A172 (cell line): ENCODE measurements around the gene PPP1R9A. TPM values are rescaled to one million over a fixed set of nuclear protein-coding genes. Genes with fewer than 3 reads are reported as not detected.

Source experiments
- DNase-seq: peaks from one replicate; pipeline ENCODE4 v3.0.0-alpha.2; 2015; ENCODE audit warnings: low spot score
- total RNA-seq: library from RNA; depleted of rRNA; stranded (reverse); fragments of >200 nt; shearing (Covaris generic); gene quantifications from 2 replicates; pipeline ENCODE4 v1.2.3, GENCODE V29; 2014; rRNA removed

PPP1R9A gene
- 6.9 and 9.7 TPM in 2 replicates for total RNA-seq

GRCh38 chr7:94907026-94907810 lies at the start of gene PPP1R9A:
Gene PPP1R9A (plus strand): TSS chr7:94907594. CDS start chr7:94910114, 2,520 bp downstream.
- DNase-seq, result peak; percentile 22

- no peak for DNase-seq
Observed at GRCh38 chr7:94871132-94871531, 36.3 kb upstream of the PPP1R9A start.

GRCh38 chr7:94873239-94873638 lies 34.2 kb upstream of the PPP1R9A start:
- no peak for DNase-seq

- no peak for DNase-seq
Observed at GRCh38 chr7:94874036-94874785, 33.2 kb upstream of the PPP1R9A start.

- no peak for DNase-seq
Observed at GRCh38 chr7:94875201-94875600, 32.2 kb upstream of the PPP1R9A start.

GRCh38 chr7:94877731-94878670 lies 29.4 kb upstream of the PPP1R9A start:
- no peak for DNase-seq

GRCh38 chr7:94882891-94883290 lies 24.5 kb upstream of the PPP1R9A start:
- DNase-seq, result peak; percentile 11

GRCh38 chr7:94883616-94884015 lies 23.8 kb upstream of the PPP1R9A start:
- DNase-seq, result no peak

- no peak for DNase-seq
Observed at GRCh38 chr7:94888551-94888950, 18.8 kb upstream of the PPP1R9A start.

- no peak for DNase-seq
Observed at GRCh38 chr7:94888995-94889523, 18.3 kb upstream of the PPP1R9A start.

- no peak for DNase-seq
Observed at GRCh38 chr7:94890216-94890615, 17.2 kb upstream of the PPP1R9A start.

GRCh38 chr7:94893661-94894060 lies 13.7 kb upstream of the PPP1R9A start:
- no peak for DNase-seq

- DNase-seq, result no peak
Observed at GRCh38 chr7:94897541-94897940, 9.9 kb upstream of the PPP1R9A start.

GRCh38 chr7:94898340-94898739 lies 9.1 kb upstream of the PPP1R9A start:
- DNase-seq, result no peak

- no peak for DNase-seq
Observed at GRCh38 chr7:94901981-94902380, 5.4 kb upstream of the PPP1R9A start.

- DNase-seq, result no peak
Observed at GRCh38 chr7:94903971-94904370, 3.4 kb upstream of the PPP1R9A start.

- DNase-seq, result no peak
Observed at GRCh38 chr7:94904982-94905381, 2.4 kb upstream of the PPP1R9A start.

- DNase-seq, result no peak
Observed at GRCh38 chr7:94906065-94906851, 1.1 kb upstream of the PPP1R9A start.

- peak; percentile 27 for DNase-seq
Observed at GRCh38 chr7:94907811-94908322, 473 bp downstream of the PPP1R9A start.

GRCh38 chr7:94908323-94909178 lies 1.2 kb downstream of the PPP1R9A start:
- no peak for DNase-seq
